HCT116 (cell line): ENCODE data around the gene TNC. TPM values are rescaled to one million over a fixed set of nuclear protein-coding genes. Genes with fewer than 3 reads are reported as not detected.

Experiments used
- ATAC-seq: fragments of 200-7000 bp; cut with Tn5 transposase; 2 replicates; pipeline ENCODE4 v1.9.1; 2020; ENCODE audit warnings: mild to moderate bottlenecking, moderate library complexity
- BruUV-seq: library from RNA; stranded (reverse); fragments of 400-500 nt; replicated peaks from 2 replicates; lab custom pipeline; 2021; lab: Mats Ljungman, UMichigan
- CTCF ChIA-PET: fragments of 300-600 bp; sonication (Branson Sonifier 250); formaldehyde crosslinking; loops from one replicate; lab custom pipeline; 2021; ENCODE audit warnings: antibody characterized with exemption; lab: Charles Lee
- POLR2A ChIA-PET: fragments of 300-600, 350-600 bp; sonication (Branson Sonifier 250); formaldehyde crosslinking; loops from one replicate; lab custom pipeline; 2021; ENCODE audit warnings: antibody characterized with exemption; lab: Charles Lee
- RAD21 ChIA-PET, 2 experiments: fragments of 300-600 bp; sonication (Branson Sonifier 250); formaldehyde crosslinking; loops; one replicate each; lab custom pipeline; 2023; ENCODE audit warnings: low total read pairs in 2 of 2; ENCODE audit not compliant: uncharacterized antibody in 2 of 2, unreplicated experiment in 2 of 2, low non-redundant PET in 1 of 2; lab: Charles Lee
- DNase-seq: peaks from one replicate; pipeline ENCODE4 v3.0.0-alpha.2; 2010; ENCODE audit warnings: low read depth, low spot score
- H2AFZ ChIP-seq: fragments of 200-600 bp; shearing (Covaris generic), sonication (generic); 2 replicates; pipeline ENCODE4 v1.6.1; 2017; ENCODE audit warnings: low read depth, mixed run types, mixed read lengths, antibody characterized with exemption, low read length; ENCODE audit not compliant: poor library complexity, severe bottlenecking
- H3K27ac ChIP-seq: 2 replicates; pipeline ENCODE4 v1.5.1; 2012; ENCODE audit warnings: low read depth, low read length
- H3K27me3 ChIP-seq: fragments of 200-600 bp; sonication (generic); 2 replicates; pipeline ENCODE4 v1.6.1; 2016; ENCODE audit warnings: mixed run types, low read length, mixed read lengths; ENCODE audit not compliant: insufficient read depth
- H3K36me3 ChIP-seq, 2 experiments: fragments of 200-500 bp in 1 of 2; fragments of 200-600 bp in 1 of 2; sonication (Bioruptor generic) in 1 of 2; sonication (generic) in 1 of 2; 2 replicates each; pipeline versions ENCODE4 v1.5.1 to v1.6.1; 2014 to 2016; ENCODE audit warnings: low read length in 2 of 2, inconsistent platforms in 1 of 2, mixed read lengths in 1 of 2, mixed run types in 1 of 2; ENCODE audit not compliant: insufficient read depth in 2 of 2, control insufficient read depth in 1 of 2
- H3K4me1 ChIP-seq, 2 experiments: fragments of 200-600 bp in 1 of 2; sonication (generic) in 1 of 2; 2 replicates each; pipeline versions ENCODE4 v1.5.1 to v1.6.1; 2012 to 2017; ENCODE audit warnings: low read length in 2 of 2, inconsistent platforms in 1 of 2, mild to moderate bottlenecking in 1 of 2, mixed read lengths in 1 of 2, mixed run types in 1 of 2, moderate library complexity in 1 of 2; ENCODE audit not compliant: insufficient read depth in 2 of 2, control insufficient read depth in 1 of 2
- H3K4me2 ChIP-seq: fragments of 200-600 bp; sonication (generic); 2 replicates; pipeline ENCODE4 v1.6.1; 2017; ENCODE audit warnings: mixed run types, low read length, mixed read lengths
- H3K4me3 ChIP-seq, 2 experiments: fragments of 200-600 bp in 1 of 2; sonication (generic) in 1 of 2; replicated peaks in 1 of 2; 2 replicates each; pipeline ENCODE4 v1.5.1; 2011 to 2016; ENCODE audit warnings: low read length in 2 of 2, control low read depth in 1 of 2, low read depth in 1 of 2, mild to moderate bottlenecking in 1 of 2, mixed read lengths in 1 of 2, mixed run types in 1 of 2
- H3K79me2 ChIP-seq: fragments of 200-600 bp; sonication (generic); 2 replicates; pipeline ENCODE4 v1.6.1; 2017; ENCODE audit warnings: mild to moderate bottlenecking, mixed run types, low read length, moderate library complexity, mixed read lengths; ENCODE audit not compliant: insufficient read depth
- H3K9ac ChIP-seq: fragments of 200-600 bp; sonication (generic); 2 replicates; pipeline ENCODE4 v1.6.1; 2016; ENCODE audit warnings: low read length, mixed read lengths
- H3K9me2 ChIP-seq: fragments of 200-600 bp; sonication (generic), shearing (Covaris generic); 2 replicates; pipeline ENCODE4 v1.6.1; 2017; ENCODE audit warnings: mixed run types, mild to moderate bottlenecking, moderate library complexity; ENCODE audit not compliant: insufficient read depth
- H3K9me3 ChIP-seq, 2 experiments: fragments of 200-500 bp in 1 of 2; fragments of 200-600 bp in 1 of 2; sonication (Bioruptor generic) in 1 of 2; sonication (generic) in 1 of 2; 2 replicates each; pipeline ENCODE4 v1.6.1; 2014 to 2017; ENCODE audit warnings: low read length in 2 of 2, mixed read lengths in 2 of 2, inconsistent platforms in 1 of 2, low read depth in 1 of 2, mild to moderate bottlenecking in 1 of 2, mixed run types in 1 of 2, moderate library complexity in 1 of 2; ENCODE audit not compliant: control insufficient read depth in 1 of 2, insufficient read depth in 1 of 2
- H4K20me1 ChIP-seq: fragments of 200-600 bp; sonication (generic), shearing (Covaris generic); 2 replicates; pipeline ENCODE4 v1.6.1; 2017; ENCODE audit warnings: mixed run types, mild to moderate bottlenecking, moderate library complexity; ENCODE audit not compliant: insufficient read depth
- CBX3 ChIP-seq: IDR thresholded peaks from 2 replicates; pipeline ENCODE4 v1.6.1; 2012; ENCODE audit warnings: low read depth
- CEBPB ChIP-seq: IDR thresholded peaks from 2 replicates; pipeline ENCODE4 v1.6.1; 2012; ENCODE audit warnings: low read depth
- CTCF ChIP-seq, 3 experiments: fragments of 200-600 bp in 1 of 3; sonication (generic) in 1 of 3; IDR thresholded peaks in 2 of 3; conservative IDR thresholded peaks in 1 of 3; 2 replicates each; pipeline ENCODE4 v1.5.1; 2012 to 2017; ENCODE audit warnings: low read depth in 2 of 3, low read length in 2 of 3, antibody characterized with exemption in 1 of 3, borderline replicate concordance in 1 of 3, control low read depth in 1 of 3, mild to moderate bottlenecking in 1 of 3, mixed read lengths in 1 of 3, mixed run types in 1 of 3, moderate library complexity in 1 of 3; ENCODE audit not compliant: insufficient read depth in 1 of 3
- EGR1 ChIP-seq: IDR thresholded peaks from 2 replicates; pipeline ENCODE4 v1.6.1; 2012; ENCODE audit warnings: low read depth
- ELF1 ChIP-seq: IDR thresholded peaks from 2 replicates; pipeline ENCODE4 v1.6.1; 2012; ENCODE audit warnings: low read depth, borderline replicate concordance
- EZH2 ChIP-seq: fragments of 200-600 bp; sonication (generic); IDR thresholded peaks from 2 replicates; pipeline ENCODE4 v1.6.1; 2017; ENCODE audit warnings: antibody characterized with exemption, mixed run types
- EZH2phosphoT487 ChIP-seq: fragments of 200-600 bp; IDR thresholded peaks from 2 replicates; pipeline ENCODE4 v1.6.1; 2018; ENCODE audit warnings: antibody characterized with exemption, borderline replicate concordance
- FOSL1 ChIP-seq: IDR thresholded peaks from 2 replicates; pipeline ENCODE4 v1.6.1; 2012; ENCODE audit warnings: low read depth
- MAX ChIP-seq: IDR thresholded peaks from 2 replicates; pipeline ENCODE4 v1.6.1; 2012
- POLR2A ChIP-seq: IDR thresholded peaks from 2 replicates; pipeline ENCODE4 v1.7.0; 2011; ENCODE audit warnings: borderline replicate concordance; ENCODE audit not compliant: insufficient read depth, insufficient read length; ENCODE audit errors: extremely low read depth
- POLR2AphosphoS5 ChIP-seq: IDR thresholded peaks from 2 replicates; pipeline ENCODE4 v1.6.1; 2011; ENCODE audit warnings: mild to moderate bottlenecking, low read depth, low read length, moderate library complexity
- RAD21 ChIP-seq: IDR thresholded peaks from 2 replicates; pipeline ENCODE4 v1.6.1; 2012; ENCODE audit warnings: low read depth, mild to moderate bottlenecking
- REST ChIP-seq: IDR thresholded peaks from 2 replicates; pipeline ENCODE4 v1.6.1; 2012; ENCODE audit warnings: low read depth
- SIN3A ChIP-seq: IDR thresholded peaks from 2 replicates; pipeline ENCODE4 v1.6.1; 2012; ENCODE audit warnings: low read depth
- SP1 ChIP-seq: IDR thresholded peaks from 2 replicates; pipeline ENCODE4 v1.6.1; 2012; ENCODE audit warnings: low read depth
- TCF7L2 ChIP-seq: IDR thresholded peaks from 2 replicates; pipeline ENCODE4 v1.7.0; 2011; ENCODE audit warnings: borderline replicate concordance, inconsistent platforms; ENCODE audit not compliant: insufficient read depth, insufficient read length; ENCODE audit errors: extremely low read depth
- YY1 ChIP-seq: IDR thresholded peaks from 2 replicates; pipeline ENCODE4 v1.6.1; 2011; ENCODE audit warnings: low read length, low read depth, moderate library complexity, mild to moderate bottlenecking; ENCODE audit not compliant: insufficient replicate concordance; ENCODE audit errors: extremely low read depth
- ZFX ChIP-seq: fragments of 450-650 bp; IDR thresholded peaks from 2 replicates; pipeline ENCODE4 v1.6.1; 2017
- ZNF274 ChIP-seq: fragments of 200-500 bp; sonication (Bioruptor generic); IDR thresholded peaks from 2 replicates; pipeline ENCODE4 v1.6.1; 2014; ENCODE audit warnings: mild to moderate bottlenecking, low read depth, low read length, inconsistent platforms
- intact Hi-C: fragments of 100-400 bp; cut with micrococcal nuclease; formaldehyde crosslinking; loops from 2 replicates; pipeline ENCODE4 v1.10.0; 2022
- total RNA-seq: library from RNA; stranded (reverse); gene quantifications from one replicate; pipeline ENCODE4 v1.2.1, GENCODE V29; 2021; ENCODE audit not compliant: unreplicated experiment
- TF ChIP-seq, protein P1 (sequence below): IDR thresholded peaks from 2 replicates; pipeline ENCODE4 v1.6.1; 2012
- TF ChIP-seq, protein P2 (sequence below): IDR thresholded peaks from 2 replicates; pipeline ENCODE4 v1.6.1; 2011; ENCODE audit warnings: mild to moderate bottlenecking, low read length, moderate library complexity; ENCODE audit not compliant: insufficient replicate concordance; ENCODE audit errors: extremely low read depth

The TNC gene
- total RNA-seq, 1 experiment from 2014 or later: 0.49 TPM

- no TSS peak for BruUV-seq
- CTCF ChIA-PET: no interaction called here
- no peaks in the 10 kb centered on the region for H3K79me2 ChIP-seq
- H3K4me3 ChIP-seq: 0 out of 4 replicates have a peak overlapping the region, but pooled peaks of 1 of the 2 experiments have one; percentile 9
- POLR2A ChIA-PET: no interaction called here
- H3K9ac ChIP-seq: no peak overlapping the region
- H3K36me3 ChIP-seq: no peaks in the 10 kb centered on the region
- RAD21 ChIA-PET: no interaction called here
- peak overlapping the region; percentile 51 for H3K4me2 ChIP-seq
- H3K27ac ChIP-seq: peak overlapping the region; percentile 21; the same call in 1 of the 2 replicates
- H3K4me1 ChIP-seq: peaks cover 20 to 35% of the 10 kb centered on the region in 2 experiments
- H4K20me1 ChIP-seq: no peaks in the 10 kb centered on the region
- ATAC-seq: peak; percentile 87
- H3K9me2 ChIP-seq: no peaks in the 10 kb centered on the region
- intact Hi-C loops: no loop called here
- H3K27me3 ChIP-seq: no peaks in the 10 kb centered on the region
- H2AFZ ChIP-seq: peak overlapping the region; percentile 24
- H3K9me3 ChIP-seq: no peaks in the 10 kb centered on the region
- DNase-seq: peak; percentile 49
- TF ChIP-seq SIN3A (no peak), RAD21 (0 out of 2 replicates have a peak, but pooled peaks have one; percentile 4), EZH2 (no peak), CBX3 (no peak), FOSL1 (peak; percentile 85), POLR2AphosphoS5 (no peak), EGR1 (no peak), YY1 (no peak), MAX (no peak), CEBPB (0 out of 2 replicates have a peak, but pooled peaks have one; percentile 8), EZH2phosphoT487 (no peak), REST (no peak), ZFX (no peak), SP1 (peak; percentile 42), TCF7L2 (peak; percentile 14), ELF1 (no peak), ZNF274 (no peak), POLR2A (no peak), CTCF (IDR thresholded peaks at IDR 0.05 in 2 of 3, conservative IDR thresholded peaks at IDR 0.05 in 1 of 3; ENCODE audit: borderline replicate concordance in 1 of 3, insufficient read depth in 1 of 3, low read depth in 2 of 3, low read length in 2 of 3) (no peak)
- TF ChIP-seq, protein P1, sequence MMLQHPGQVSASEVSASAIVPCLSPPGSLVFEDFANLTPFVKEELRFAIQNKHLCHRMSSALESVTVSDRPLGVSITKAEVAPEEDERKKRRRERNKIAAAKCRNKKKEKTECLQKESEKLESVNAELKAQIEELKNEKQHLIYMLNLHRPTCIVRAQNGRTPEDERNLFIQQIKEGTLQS: no peak
- TF ChIP-seq, protein P2, sequence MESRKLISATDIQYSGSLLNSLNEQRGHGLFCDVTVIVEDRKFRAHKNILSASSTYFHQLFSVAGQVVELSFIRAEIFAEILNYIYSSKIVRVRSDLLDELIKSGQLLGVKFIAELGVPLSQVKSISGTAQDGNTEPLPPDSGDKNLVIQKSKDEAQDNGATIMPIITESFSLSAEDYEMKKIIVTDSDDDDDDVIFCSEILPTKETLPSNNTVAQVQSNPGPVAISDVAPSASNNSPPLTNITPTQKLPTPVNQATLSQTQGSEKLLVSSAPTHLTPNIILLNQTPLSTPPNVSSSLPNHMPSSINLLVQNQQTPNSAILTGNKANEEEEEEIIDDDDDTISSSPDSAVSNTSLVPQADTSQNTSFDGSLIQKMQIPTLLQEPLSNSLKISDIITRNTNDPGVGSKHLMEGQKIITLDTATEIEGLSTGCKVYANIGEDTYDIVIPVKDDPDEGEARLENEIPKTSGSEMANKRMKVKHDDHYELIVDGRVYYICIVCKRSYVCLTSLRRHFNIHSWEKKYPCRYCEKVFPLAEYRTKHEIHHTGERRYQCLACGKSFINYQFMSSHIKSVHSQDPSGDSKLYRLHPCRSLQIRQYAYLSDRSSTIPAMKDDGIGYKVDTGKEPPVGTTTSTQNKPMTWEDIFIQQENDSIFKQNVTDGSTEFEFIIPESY: no peak
Measured at GRCh38 chr9:115157245-115157674, 39.3 kb upstream of the TNC start.
